AG04450 (cell line): ENCODE results near the gene INAFM2. TPM values are rescaled to one million over a fixed set of nuclear protein-coding genes. Genes with fewer than 3 reads are reported as not detected.

ENCODE experiments used
- CTCF ChIA-PET: fragments of 300-600, 350-600 bp; formaldehyde crosslinking; extraction: SDS; loops from one replicate; lab custom pipeline; 2022; ENCODE audit warnings: antibody characterized with exemption, inconsistent platforms; lab: Charles Lee
- POLR2A ChIA-PET: fragments of 350-600 bp; formaldehyde crosslinking; extraction: SDS; loops from one replicate; lab custom pipeline; 2021; ENCODE audit warnings: antibody characterized with exemption, inconsistent platforms; lab: Yijun Ruan, JAX
- DNase-seq: peaks from one replicate; pipeline ENCODE4 v3.0.0-alpha.2; 2011; ENCODE audit warnings: low read depth, low spot score
- H3K27ac ChIP-seq: one replicate; pipeline ENCODE4 v1.5.1; 2012; ENCODE audit warnings: low read depth, low read length, control low read depth
- H3K27me3 ChIP-seq: one replicate; pipeline ENCODE4 v1.6.0; 2012; ENCODE audit warnings: low read length; ENCODE audit not compliant: control insufficient read depth, insufficient read depth
- H3K4me3 ChIP-seq: 2 replicates; pipeline ENCODE4 v1.5.1; 2011; ENCODE audit warnings: mild to moderate bottlenecking, low read depth, low read length, control low read depth
- H3K9me3 ChIP-seq: 2 replicates; pipeline ENCODE4 v1.5.1; 2012; ENCODE audit warnings: low read length; ENCODE audit not compliant: control insufficient read depth, insufficient read depth
- polyA plus RNA-seq: library from polyadenylated mRNA; depleted of rRNA; stranded (reverse); fragments of >200 nt; gene quantifications from 2 replicates; pipeline ENCODE4 v1.2.3, GENCODE V29; 2011
- TF ChIP-seq, protein P1 (sequence below): IDR thresholded peaks from 2 replicates; pipeline ENCODE4 v1.5.1; 2011; ENCODE audit warnings: low read depth, low read length, control low read depth, inconsistent platforms

The INAFM2 gene
- polyA plus RNA-seq, 1 experiment = 11.4 TPM

DNA sequence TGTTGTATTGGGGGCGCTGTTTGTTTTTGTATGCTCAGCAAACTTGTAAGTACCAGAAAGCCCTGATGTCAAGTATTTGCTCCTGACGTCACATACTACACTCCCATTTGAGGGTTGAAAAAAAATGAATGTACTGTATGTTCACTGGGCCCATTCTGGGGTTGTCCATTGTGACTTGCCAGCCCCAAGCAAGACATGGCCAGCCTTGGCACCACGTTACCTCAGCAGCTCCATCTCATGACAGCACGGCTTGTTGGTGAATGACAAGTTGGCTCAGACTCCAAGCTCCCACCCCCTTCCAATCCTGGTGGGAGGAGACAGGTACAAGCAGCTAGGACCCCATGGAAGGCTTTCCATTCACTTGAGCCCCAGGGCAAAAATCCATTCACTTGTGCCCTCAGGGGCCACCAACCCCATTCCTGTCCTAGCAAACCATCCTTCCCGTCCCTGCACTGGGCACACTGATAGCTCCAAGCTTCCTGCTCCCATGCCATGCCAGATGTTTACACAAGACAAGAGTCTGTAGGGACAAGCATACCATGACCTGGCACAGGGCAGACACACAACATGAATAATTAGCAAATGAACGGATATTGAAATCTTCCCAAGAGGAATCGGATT is 28.9 kb downstream of the INAFM2 start:
- TF ChIP-seq, protein P1, sequence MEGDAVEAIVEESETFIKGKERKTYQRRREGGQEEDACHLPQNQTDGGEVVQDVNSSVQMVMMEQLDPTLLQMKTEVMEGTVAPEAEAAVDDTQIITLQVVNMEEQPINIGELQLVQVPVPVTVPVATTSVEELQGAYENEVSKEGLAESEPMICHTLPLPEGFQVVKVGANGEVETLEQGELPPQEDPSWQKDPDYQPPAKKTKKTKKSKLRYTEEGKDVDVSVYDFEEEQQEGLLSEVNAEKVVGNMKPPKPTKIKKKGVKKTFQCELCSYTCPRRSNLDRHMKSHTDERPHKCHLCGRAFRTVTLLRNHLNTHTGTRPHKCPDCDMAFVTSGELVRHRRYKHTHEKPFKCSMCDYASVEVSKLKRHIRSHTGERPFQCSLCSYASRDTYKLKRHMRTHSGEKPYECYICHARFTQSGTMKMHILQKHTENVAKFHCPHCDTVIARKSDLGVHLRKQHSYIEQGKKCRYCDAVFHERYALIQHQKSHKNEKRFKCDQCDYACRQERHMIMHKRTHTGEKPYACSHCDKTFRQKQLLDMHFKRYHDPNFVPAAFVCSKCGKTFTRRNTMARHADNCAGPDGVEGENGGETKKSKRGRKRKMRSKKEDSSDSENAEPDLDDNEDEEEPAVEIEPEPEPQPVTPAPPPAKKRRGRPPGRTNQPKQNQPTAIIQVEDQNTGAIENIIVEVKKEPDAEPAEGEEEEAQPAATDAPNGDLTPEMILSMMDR = no peak
- peaks cover 9% of the 10 kb centered on the region for H3K27me3 ChIP-seq
- H3K27ac ChIP-seq = no peak overlapping the region
- no peak overlapping the region for H3K4me3 ChIP-seq
- H3K9me3 ChIP-seq = no peaks in the 10 kb centered on the region
- POLR2A ChIA-PET = interaction anchor here (1.0 kb wide), 1 partner anchor 12 kb away, joined by 3 read pairs; the partner anchor contains the start of gene CCDC9B
- no peak for DNase-seq
- CTCF ChIA-PET = interaction anchor here (0.6 to 1.4 kb wide), 2 partner anchors 15 to 73 kb away, joined by 4 to 5 read pairs; no protein-coding TSS in a partner anchor

DNA sequence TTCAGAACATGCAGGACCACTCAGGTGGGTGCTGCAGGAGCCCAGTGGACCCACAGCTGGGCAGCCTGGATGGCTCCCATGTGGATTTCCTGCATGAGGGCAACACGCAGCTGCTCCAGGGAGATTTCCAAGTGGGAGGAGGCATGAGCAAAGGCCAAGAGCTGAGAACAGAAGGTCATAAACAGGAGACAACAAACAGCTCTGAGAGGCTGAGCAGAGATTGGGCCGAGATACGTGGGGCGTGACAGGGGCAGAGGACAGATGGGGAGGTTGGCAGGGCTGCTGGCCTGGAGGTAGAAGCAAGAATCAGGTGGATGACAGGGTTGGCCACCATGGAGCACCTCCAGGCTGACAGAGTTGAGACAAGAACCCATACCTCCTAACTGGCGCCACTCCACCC is 30.2 kb downstream of the INAFM2 start:
- POLR2A ChIA-PET = interaction anchor here (0.6 kb wide), 1 partner anchor 32 kb away, joined by 7 read pairs; no protein-coding TSS in a partner anchor
- Histone ChIP-seq H3K4me3 (no peak overlapping the region), H3K9me3 (no peaks in the 10 kb centered on the region; the same call in 1 of the 2 replicates), H3K27me3 (peaks cover 12% of the 10 kb centered on the region), H3K27ac (no peak overlapping the region)
- no peak for DNase-seq
- TF ChIP-seq, protein P1 = no peak
- CTCF ChIA-PET = interaction anchor here (0.7 to 2.4 kb wide), 2 partner anchors 9 to 25 kb away, joined by 3 to 19 read pairs; no protein-coding TSS in a partner anchor

DNA sequence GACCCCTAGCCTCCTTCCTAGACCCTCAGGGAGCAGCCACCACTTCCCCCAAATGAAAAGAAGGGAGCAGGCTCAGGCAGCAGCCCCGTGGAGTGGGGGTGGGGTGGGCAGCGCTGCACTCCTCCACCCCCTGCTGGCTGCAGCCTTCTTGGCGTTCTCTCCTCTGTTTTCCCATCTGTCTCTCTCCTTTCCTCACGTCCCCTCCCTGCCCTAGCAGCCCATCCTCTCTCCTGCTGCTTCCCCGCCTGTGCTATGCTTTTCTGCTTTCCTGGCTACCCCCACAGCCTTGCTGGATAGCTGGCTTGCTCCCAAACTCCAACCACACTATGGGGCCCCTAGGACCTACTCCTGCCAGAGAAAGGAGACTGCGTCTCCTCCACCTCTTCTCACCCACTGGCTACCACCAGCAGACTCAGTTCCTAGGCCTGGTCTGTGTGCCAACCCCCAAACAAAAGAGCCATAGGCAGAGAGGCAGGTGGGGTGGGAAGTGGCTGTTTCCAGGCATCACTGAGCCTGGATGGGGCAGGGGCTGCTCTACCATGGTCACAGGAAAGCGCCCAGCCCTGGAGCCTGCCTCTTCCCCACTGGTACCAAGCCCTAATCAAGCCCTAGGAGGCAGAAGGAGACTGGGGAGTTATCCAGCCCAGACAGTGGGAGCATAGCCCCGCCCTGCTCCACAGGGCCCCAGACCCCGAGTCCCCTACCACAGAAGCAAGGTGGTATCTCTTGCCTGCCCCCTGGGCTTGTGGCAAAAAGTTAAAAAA is 31.1 kb downstream of the INAFM2 start:
- Histone ChIP-seq H3K27ac (no peak overlapping the region), H3K4me3 (no peak overlapping the region), H3K27me3 (peaks cover 21% of the 10 kb centered on the region), H3K9me3 (no peaks in the 10 kb centered on the region; the same call in 1 of the 2 replicates)
- DNase-seq = no peak
- TF ChIP-seq, protein P1 = peak; percentile 76
- ChIA-PET POLR2A (no interaction called here), CTCF (interaction anchor here (0.6 to 2.4 kb wide), 6 partner anchors 10 to 137 kb away, joined by 3 to 19 read pairs (median 4); no protein-coding TSS in a partner anchor)

DNA sequence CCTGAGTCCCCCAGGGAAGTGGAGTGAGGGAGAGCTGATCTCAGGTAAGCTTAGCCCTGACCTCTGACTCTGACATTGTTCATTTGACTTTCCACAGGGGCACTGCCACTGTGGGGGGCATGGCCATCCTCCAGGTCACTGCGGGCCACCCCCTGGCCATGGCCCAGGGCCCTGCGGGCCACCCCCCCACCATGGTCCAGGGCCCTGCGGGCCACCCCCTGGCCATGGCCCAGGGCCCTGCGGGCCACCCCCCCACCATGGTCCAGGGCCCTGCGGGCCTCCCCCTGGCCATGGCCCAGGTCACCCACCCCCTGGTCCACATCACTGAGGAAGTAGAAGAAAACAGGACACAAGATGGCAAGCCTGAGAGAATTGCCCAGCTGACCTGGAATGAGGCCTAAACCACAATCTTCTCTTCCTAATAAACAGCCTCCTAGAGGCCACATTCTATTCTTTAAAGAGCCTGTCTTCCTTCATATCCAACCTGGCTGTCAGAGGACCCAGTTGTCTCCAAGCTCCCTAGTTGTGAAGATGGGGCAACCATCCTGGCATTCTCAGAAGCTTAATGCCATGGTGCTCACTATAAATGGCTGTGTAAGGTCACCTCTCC is 32.6 kb downstream of the INAFM2 start:
- no peak overlapping the region for H3K27ac ChIP-seq
- TF ChIP-seq, protein P1 = no peak
- POLR2A ChIA-PET = interaction anchor here (1.6 kb wide), 1 partner anchor 33 kb away, joined by 3 read pairs; no protein-coding TSS in a partner anchor
- H3K27me3 ChIP-seq = peaks cover 30% of the 10 kb centered on the region
- CTCF ChIA-PET = interaction anchor here (0.6 to 1.5 kb wide), 4 partner anchors 18 to 139 kb away, joined by 3 to 5 read pairs (median 3); no protein-coding TSS in a partner anchor
- DNase-seq = no peak
- H3K4me3 ChIP-seq = no peak overlapping the region
- H3K9me3 ChIP-seq = no peaks in the 10 kb centered on the region; the same call in 1 of the 2 replicates
